ENCODE results near the gene ADGRG1.
"Not testable (repeated sequence)": the region's sequence is repeated elsewhere in the genome, so short reads cannot be mapped to it uniquely, and the experiment has no call there.

Gene ADGRG1

GRCh38 chr16:57666353-57667047 is 38.1 kb downstream of the ADGRG1 start:
- DNase-seq (ENCODE audit: low read depth) = no peak

- DNase-seq (ENCODE audit: low read depth) = no peak
Observed at GRCh38 chr16:57667048-57667525, 38.7 kb downstream of the ADGRG1 start.

- no peak for DNase-seq (ENCODE audit: low read depth)
Observed at GRCh38 chr16:57667526-57668262, 39.3 kb downstream of the ADGRG1 start.

GRCh38 chr16:57668263-57668571 is 39.8 kb downstream of the ADGRG1 start, which contains the start of gene ADGRG3:
Gene ADGRG3 (plus strand): TSS chr16:57668306. CDS start chr16:57668348, 42 bp downstream.
- DNase-seq (ENCODE audit: low read depth) = no peak

- DNase-seq (ENCODE audit: low read depth) = no peak
Observed at GRCh38 chr16:57668630-57669475, 40.4 kb downstream of the ADGRG1 start.

- no peak for DNase-seq (ENCODE audit: low read depth)
Observed at GRCh38 chr16:57669476-57670162, 41.2 kb downstream of the ADGRG1 start.

- DNase-seq (ENCODE audit: low read depth) = no peak
Observed at GRCh38 chr16:57670196-57670595, 41.8 kb downstream of the ADGRG1 start.

- not testable (repeated sequence) for DNase-seq (ENCODE audit: low read depth)
Observed at GRCh38 chr16:57671451-57671850, 43.0 kb downstream of the ADGRG1 start.

- DNase-seq (ENCODE audit: low read depth) = no peak
Observed at GRCh38 chr16:57672416-57672815, 44.0 kb downstream of the ADGRG1 start.

GRCh38 chr16:57672824-57673223 is 44.4 kb downstream of the ADGRG1 start:
- DNase-seq (ENCODE audit: low read depth) = no peak

- DNase-seq (ENCODE audit: low read depth) = no peak
Observed at GRCh38 chr16:57675741-57676551, 47.5 kb downstream of the ADGRG1 start.

- DNase-seq (ENCODE audit: low read depth) = no peak
Observed at GRCh38 chr16:57676553-57677085, 48.2 kb downstream of the ADGRG1 start.

- no peak for DNase-seq (ENCODE audit: low read depth)
Observed at GRCh38 chr16:57677622-57678369, 49.4 kb downstream of the ADGRG1 start.

- DNase-seq (ENCODE audit: low read depth) = no peak
Observed at GRCh38 chr16:57679016-57679415, 50.6 kb downstream of the ADGRG1 start.

- no peak for DNase-seq (ENCODE audit: low read depth)
Observed at GRCh38 chr16:57679767-57680482, 51.5 kb downstream of the ADGRG1 start.

GRCh38 chr16:57680842-57681375 is 52.5 kb downstream of the ADGRG1 start:
- DNase-seq (ENCODE audit: low read depth) = no peak

- DNase-seq (ENCODE audit: low read depth) = no peak
Observed at GRCh38 chr16:57681950-57682728, 53.7 kb downstream of the ADGRG1 start.

All from activated T-helper 1 cell treated with Interleukin-2 at 50 U/mL for 16 hours (primary cell).